Mesodermal cell (in vitro differentiated cells): ENCODE data around the gene STAT5A.
"Not testable (repeated sequence)": the region's sequence is repeated elsewhere in the genome, so short reads cannot be mapped to it uniquely, and the experiment has no call there.

ENCODE experiments used
- H3K27ac ChIP-seq: 2 replicates; pipeline ENCODE4 v1.7.0; 2013; ENCODE audit warnings: mild to moderate bottlenecking, low read depth, low read length, moderate library complexity; ENCODE audit not compliant: severe bottlenecking
- H3K36me3 ChIP-seq: 2 replicates; pipeline ENCODE4 v1.7.1; 2013; ENCODE audit warnings: mild to moderate bottlenecking, low read length, moderate library complexity; ENCODE audit not compliant: control insufficient read depth, insufficient read depth
- H3K4me1 ChIP-seq: one replicate; pipeline ENCODE4 v1.7.1; 2013; ENCODE audit warnings: mild to moderate bottlenecking, low read length; ENCODE audit not compliant: insufficient read depth, control insufficient read depth, poor library complexity, severe bottlenecking
- H3K4me3 ChIP-seq: 2 replicates; pipeline ENCODE4 v1.7.0; 2013; ENCODE audit warnings: low read length, control low read depth, mild to moderate bottlenecking; ENCODE audit not compliant: insufficient read depth, poor library complexity, severe bottlenecking; ENCODE audit errors: extremely low read depth
- H3K9me3 ChIP-seq: 2 replicates; pipeline ENCODE4 v1.7.1; 2013; ENCODE audit warnings: mild to moderate bottlenecking, low read length, moderate library complexity; ENCODE audit not compliant: control insufficient read depth
- WGBS, 2 experiments: methylation state at CpG; one replicate each; pipeline ENCODE4 v1.1.5; 2013; ENCODE audit warnings: missing lambda C conversion rate in 2 of 2; ENCODE audit not compliant: insufficient coverage in 2 of 2; 5-methylcytosine and 5-hydroxymethylcytosine counted together

Gene STAT5A

DNA sequence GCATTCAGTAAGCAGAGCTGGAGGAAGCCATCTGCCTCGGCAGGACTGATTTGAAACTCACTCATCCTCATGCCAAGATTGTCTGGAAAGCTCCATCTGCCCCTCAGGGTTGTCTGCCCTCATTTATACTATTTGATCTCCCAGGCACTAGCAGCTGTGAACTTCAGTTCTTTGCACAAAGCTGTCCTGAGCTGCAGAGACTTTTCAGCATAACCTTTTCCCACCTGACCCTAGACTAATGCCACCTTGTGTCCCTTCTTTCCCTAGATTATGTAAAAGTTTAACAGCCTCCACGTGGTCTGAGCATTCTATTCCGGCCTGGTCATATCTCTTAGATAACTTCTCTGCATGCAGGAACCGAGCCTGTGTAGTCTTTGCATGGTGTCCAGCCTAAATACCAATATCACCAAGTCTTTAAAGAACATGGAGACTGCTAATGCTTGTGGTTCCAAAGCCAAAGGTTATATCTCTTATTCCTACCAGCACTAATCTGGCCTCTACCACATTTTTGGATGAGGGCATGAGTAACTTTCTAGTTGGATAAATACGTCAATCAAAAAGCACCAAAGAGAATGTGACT, 29.1 kb downstream of the STAT5A start:
- H3K4me3 ChIP-seq, result no peak overlapping the region
- H3K27ac ChIP-seq, result no peak overlapping the region
- peaks cover 68% of the 10 kb centered on the region for H3K36me3 ChIP-seq
- no peaks in the 10 kb centered on the region for H3K9me3 ChIP-seq
- peaks cover 33% of the 10 kb centered on the region for H3K4me1 ChIP-seq
- 87 to 89% methylated on average over 3 to 5 of the region's 5 CpGs for WGBS, 2 experiments

DNA sequence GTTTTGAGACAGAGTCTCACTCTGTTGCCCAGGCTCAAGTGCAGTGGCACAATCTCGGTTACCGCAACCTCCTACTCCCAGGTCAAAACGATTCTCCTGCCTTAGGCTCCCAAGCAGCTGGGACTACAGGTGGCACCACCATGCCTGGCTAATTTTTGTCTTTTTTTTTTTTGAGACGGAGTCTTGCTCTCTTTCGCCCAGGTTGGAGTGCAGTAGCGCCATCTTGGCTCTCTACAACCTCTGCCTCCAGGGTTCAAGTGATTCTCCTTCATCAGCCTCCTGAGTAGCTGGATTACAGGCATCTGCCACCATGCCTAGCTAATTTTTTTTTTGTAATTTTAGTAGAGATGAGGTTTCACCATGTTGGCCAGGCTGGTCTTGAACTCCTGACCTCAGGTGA, 29.7 kb downstream of the STAT5A start:
- 95 to 96% methylated on average over 6 of the region's 6 CpGs for WGBS, 2 experiments
- Histone ChIP-seq H3K4me1 (peaks cover 28% of the 10 kb centered on the region), H3K36me3 (peaks cover 74% of the 10 kb centered on the region)
- H3K4me3 ChIP-seq, H3K27ac ChIP-seq, H3K9me3 ChIP-seq: not testable (repeated sequence)

DNA sequence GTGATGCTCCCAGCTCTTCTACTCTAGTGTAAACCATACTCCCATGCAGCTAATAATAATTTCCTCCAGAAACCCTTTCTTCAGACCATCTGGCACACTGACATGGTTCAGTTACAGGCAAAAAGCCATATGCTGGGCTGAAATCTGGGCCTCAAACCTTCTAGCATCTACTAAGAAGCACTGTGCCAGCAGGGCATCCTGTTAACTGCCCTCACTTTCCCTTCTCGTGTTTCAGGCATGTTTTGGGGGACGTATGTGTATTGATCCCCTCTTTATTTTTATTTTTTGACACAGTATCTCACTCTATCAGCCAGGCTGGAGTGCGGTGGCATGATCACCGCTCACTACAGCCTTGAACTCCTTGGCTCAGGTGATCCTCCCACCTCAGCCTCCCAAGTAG, 33.3 kb downstream of the STAT5A start:
- Histone ChIP-seq H3K36me3 (peaks cover 75% of the 10 kb centered on the region), H3K4me3 (no peak overlapping the region), H3K27ac (no peak overlapping the region), H3K4me1 (peaks cover 16% of the 10 kb centered on the region), H3K9me3 (no peaks in the 10 kb centered on the region)
- WGBS, 2 experiments, result 95 to 96% methylated on average over 4 of the region's 4 CpGs

DNA sequence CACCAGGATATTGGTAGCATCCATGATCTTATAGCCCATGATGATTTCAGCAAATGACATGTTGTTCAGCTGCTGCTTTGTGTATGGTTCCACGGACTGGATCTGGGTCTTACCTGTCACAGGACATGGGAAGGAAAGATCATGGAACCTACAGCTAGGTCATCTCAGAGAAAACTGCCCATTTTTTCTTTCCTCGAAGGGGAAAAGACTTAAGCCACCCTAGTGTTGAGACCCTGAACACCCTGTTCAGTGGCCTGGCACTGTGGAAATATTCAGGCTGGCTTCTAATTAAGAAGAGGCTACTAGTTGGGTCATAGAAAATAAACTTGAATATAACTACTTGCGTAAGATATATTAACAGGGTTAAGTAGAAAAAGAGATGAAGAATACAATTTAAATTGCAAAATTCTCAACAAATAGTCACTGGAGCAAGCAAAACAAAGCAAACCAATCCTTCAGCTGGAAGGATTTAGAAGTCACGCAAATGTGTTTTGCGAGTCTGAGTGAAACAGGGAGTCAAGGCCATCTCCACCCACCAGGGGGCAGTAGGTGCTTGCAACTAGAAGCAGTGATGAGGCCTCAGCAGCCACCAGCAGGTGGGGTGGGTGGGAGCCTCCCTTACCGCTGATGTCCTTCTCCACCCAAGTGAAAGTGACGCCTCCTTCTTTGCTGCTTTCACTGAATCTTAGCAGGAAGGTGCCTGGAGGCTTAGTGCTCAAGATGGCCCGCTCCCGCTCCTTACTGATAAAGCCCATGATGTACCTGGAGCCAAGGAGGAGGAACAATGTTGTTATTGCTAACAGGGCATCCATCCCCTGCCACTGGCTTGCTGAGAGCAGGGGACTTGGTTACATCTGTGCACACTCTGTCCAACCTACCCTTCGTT, 34.3 kb downstream of the STAT5A start:
- Histone ChIP-seq H3K36me3 (peaks cover 74% of the 10 kb centered on the region), H3K4me3 (no peak overlapping the region), H3K9me3 (no peaks in the 10 kb centered on the region), H3K27ac (no peak overlapping the region), H3K4me1 (peaks cover 16% of the 10 kb centered on the region)
- WGBS, 2 experiments, result 58 to 59% methylated on average over 5 to 6 of the region's 10 CpGs

DNA sequence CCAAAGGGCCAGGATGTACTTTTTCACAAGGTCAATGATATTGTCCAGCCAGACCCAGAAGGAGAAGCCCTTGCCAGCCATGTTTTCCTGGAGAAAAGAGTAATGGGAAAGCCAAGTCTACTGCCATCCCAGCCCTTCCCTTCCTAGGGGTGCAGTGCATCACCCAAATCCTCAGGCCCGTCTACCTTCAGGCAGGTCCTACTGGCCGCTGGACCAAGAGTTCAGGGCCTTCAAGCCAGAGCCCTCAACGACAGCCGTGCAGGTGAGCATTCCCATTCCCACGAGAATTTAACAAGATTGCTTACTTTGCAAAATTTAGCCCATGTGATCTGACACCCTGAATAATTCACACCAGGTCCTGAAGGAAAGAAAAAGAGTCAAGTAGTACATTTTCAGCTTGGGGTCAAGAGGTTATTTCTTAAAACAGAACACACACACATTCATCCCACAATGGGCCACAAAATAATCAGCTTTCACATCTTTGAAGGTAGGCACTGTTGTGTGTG, 35.0 kb downstream of the STAT5A start:
- peaks cover 16% of the 10 kb centered on the region for H3K4me1 ChIP-seq
- no peak overlapping the region for H3K27ac ChIP-seq
- WGBS, 2 experiments, result 75 to 96% methylated on average over 4 to 5 of the region's 5 CpGs
- H3K9me3 ChIP-seq, result no peaks in the 10 kb centered on the region
- no peak overlapping the region for H3K4me3 ChIP-seq
- H3K36me3 ChIP-seq, result peaks cover 70% of the 10 kb centered on the region

DNA sequence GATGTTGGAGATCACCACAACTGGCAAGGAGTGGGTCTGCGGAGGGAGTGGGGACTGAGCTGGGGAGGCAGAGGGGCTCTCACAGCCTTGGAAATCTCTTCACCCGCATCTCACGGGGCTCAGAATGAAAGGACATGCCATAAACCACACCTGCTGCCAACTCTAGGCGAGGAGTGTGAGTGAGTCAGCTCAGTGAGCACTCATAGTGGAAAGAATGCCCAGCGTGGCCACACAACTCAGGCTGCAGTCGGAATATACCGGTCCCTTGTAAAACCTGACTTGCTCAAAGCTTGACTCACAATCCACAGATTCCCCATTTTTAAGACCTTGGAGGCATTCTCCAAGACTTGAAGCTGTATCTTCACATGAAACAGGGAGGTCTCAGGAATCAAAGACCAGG, 36.7 kb downstream of the STAT5A start:
- 96 to 100% methylated on average over 3 to 7 of the region's 7 CpGs for WGBS, 2 experiments
- H3K9me3 ChIP-seq, result no peaks in the 10 kb centered on the region
- H3K36me3 ChIP-seq, result peaks cover 74% of the 10 kb centered on the region
- H3K27ac ChIP-seq, result peak overlapping the region; percentile 49
- H3K4me1 ChIP-seq, result peaks cover 10% of the 10 kb centered on the region
- no peak overlapping the region for H3K4me3 ChIP-seq

DNA sequence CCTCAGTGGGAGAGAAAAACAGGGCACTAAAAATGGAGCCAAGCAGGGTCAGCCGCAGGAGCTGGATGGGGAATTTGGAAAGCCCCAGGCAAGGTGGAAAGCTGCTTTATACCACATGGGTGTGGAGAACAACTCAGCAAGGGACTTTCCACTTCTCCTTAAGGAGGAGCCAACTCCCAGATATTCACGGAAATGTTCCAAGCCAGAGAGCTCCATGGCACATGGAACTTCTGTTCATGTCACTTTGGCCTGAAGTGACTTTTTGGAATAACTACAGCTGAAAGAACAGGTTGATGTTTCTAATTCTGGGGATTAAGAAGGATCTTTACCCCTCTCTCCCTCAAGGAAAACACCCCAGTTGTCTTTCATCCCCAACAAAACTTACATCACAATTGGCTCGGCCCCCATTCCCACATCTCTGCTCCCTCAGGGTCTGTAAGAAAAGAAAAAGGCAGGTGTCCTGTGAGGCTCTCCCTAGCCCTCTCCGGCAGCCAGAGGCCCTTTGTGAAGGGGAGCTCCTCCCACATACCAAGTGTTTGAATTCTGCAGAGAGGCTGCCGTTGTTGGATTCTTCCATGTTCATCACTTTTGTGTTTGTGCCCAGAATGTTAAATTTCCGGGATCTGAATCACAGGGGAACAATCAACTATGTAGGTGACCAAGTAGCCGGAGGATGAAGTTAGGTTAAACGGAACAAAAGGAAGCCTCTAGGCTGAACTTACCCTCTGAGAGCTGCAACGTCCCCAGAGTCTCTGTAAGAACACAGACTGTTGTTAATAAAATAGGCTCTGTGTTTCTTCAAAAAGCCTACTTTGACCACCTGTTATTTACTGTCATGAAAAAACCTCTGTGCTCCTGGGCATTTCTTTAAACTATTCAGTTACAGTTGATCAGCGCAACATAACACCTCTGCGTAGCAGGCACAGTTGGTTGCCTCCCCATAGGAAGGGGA, 41.0 kb downstream of the STAT5A start:
- H3K4me1 ChIP-seq, result peaks cover 5% of the 10 kb centered on the region
- WGBS, 2 experiments, result 36 to 49% methylated on average over 5 to 7 of the region's 11 CpGs
- H3K4me3 ChIP-seq, result no peak overlapping the region
- H3K9me3 ChIP-seq, result no peaks in the 10 kb centered on the region
- H3K36me3 ChIP-seq, result peaks cover 79% of the 10 kb centered on the region
- H3K27ac ChIP-seq, result peak overlapping the region; percentile 16

DNA sequence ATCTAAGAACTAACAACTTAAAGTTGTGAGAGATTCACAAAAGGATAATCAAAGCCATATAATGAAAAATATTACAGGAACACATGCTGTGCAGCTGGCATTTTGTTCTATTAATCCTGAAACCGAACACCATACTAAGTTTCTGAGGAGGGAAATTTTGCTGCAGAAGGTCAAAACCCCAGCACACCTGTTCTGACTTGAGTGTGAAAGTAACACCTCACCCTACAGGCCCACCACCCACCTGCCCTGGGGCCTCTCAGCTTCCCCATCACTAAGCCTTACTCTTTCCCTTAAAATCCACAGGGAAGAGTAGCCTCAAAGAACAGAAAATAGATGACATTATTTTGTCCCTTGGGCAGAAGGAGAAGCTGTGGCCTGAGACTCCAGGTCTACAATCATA, 44.8 kb downstream of the STAT5A start:
- Histone ChIP-seq H3K27ac (no peak overlapping the region), H3K4me1 (peaks cover 2% of the 10 kb centered on the region), H3K36me3 (peaks cover 82% of the 10 kb centered on the region), H3K9me3 (no peaks in the 10 kb centered on the region), H3K4me3 (no peak overlapping the region)
- no CpG with 5 or more reads among the region's 1 CpG for WGBS, 2 experiments

DNA sequence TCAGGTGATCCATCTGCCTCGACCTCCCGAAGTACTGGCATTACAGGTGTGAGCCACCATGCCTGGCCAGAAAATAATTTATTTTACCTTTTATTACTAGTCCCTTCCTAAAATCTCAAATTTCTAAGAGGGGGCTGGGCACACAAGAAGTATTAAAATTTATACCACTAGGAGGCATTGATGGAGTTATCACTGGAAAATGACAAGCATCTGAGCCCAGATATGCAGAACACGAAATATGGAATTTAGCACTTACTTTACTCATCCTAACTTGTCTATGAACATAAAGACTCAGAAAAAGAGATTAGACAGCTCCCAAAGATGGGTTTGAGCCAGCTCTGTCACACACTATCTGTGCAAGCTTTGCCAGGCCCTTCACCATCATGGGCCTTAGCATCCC, 46.4 kb downstream of the STAT5A start:
- H3K4me3 ChIP-seq, result no peak overlapping the region
- no peak overlapping the region for H3K27ac ChIP-seq
- H3K9me3 ChIP-seq, result no peaks in the 10 kb centered on the region
- 100% methylated on average over 2 of the region's 3 CpGs for WGBS, 2 experiments
- peaks cover 80% of the 10 kb centered on the region for H3K36me3 ChIP-seq
- no peaks in the 10 kb centered on the region for H3K4me1 ChIP-seq

DNA sequence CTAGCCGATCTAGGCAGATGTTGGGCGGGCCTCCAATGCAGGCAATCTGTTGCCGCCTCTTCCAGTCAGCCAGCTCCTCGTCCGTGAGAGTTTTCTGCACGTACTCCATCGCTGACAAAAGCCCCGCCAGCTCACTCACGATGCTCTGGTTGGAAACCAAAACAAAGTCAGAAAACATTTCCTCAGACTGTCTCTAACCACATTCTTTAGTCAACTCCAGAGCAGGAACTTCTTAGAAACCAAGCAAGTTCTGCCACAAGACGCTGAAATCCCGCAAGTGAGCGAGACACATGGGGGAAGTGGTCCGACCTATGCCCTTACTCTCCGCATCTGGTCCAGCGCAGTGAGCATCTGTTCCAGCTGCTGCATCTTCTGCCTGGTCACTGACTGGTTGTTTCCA, 49.1 kb downstream of the STAT5A start:
- no peak overlapping the region for H3K27ac ChIP-seq
- H3K9me3 ChIP-seq, result no peaks in the 10 kb centered on the region
- H3K36me3 ChIP-seq, result peaks cover 57% of the 10 kb centered on the region
- H3K4me3 ChIP-seq, result no peak overlapping the region
- no peaks in the 10 kb centered on the region for H3K4me1 ChIP-seq
- WGBS, 2 experiments, result 94 to 98% methylated on average over 15 of the region's 15 CpGs
